HG02943 (cell line): ENCODE data around the gene AOPEP.
"Not testable (repeated sequence)": the region's sequence is repeated elsewhere in the genome, so short reads cannot be mapped to it uniquely, and the experiment has no call there.

Experiments
- ATAC-seq: cut with Tn5 transposase; IDR thresholded peaks from one replicate; pipeline ENCODE4 v1.9.1; 2021; ENCODE audit warnings: mild to moderate bottlenecking, low read depth, moderate library complexity; ENCODE audit not compliant: unreplicated experiment

AOPEP gene

DNA sequence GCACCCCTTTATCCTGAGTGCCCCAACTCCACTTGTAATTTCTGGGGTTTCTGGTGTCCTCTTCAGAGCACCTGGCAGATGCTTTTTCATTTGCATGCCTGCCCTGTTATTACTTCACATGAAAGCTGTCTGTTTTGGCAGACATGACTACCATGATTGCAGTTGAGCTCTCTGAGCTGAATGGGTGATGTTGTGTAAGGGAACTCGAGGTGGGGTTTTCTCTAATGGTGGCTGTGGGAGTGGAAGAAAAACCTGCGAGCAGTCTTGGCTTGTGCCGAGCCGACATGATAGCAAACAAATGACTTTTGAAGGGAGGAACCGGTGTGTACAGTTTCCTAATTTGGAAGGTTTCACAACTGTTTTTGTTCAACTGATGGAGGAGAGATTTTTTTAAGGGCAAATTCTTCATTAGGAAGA is 196.2 kb downstream of the AOPEP start:
- no peak for ATAC-seq

DNA sequence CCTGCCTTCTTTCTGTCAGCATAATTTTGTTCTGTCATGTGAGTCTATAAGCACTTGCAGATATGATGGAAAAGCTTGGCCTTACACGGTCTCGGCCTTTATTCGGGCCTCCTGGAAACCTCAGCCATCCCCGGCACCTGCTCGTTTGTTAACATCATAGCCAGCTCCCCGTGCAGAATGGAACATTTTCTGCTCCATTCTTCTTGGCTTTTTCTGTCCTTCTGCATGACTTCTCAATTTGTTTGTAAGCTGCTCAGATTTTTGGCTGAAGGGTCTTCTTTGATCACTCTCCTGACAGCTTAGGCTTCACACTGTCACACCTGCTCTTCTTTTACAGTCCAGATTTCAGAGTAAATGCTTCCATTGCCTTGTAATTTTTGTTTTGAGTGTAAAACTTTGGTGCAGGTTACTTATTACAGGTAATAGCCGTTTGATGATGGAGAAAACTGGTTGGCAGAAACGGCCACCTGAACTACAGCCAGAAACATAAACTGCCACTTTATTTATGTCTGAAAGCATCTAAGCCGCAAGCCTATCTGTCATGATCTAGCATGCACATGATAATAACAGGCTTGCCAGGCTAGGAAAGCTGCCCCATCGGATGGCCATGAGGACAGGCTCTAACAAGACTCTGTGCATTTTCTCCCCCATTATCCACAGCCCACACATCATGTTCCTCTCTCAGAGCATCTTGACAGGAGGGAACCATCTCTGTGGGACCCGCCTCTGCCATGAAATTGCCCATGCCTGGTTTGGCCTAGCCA is 197.0 kb downstream of the AOPEP start:
- ATAC-seq: no peak

DNA sequence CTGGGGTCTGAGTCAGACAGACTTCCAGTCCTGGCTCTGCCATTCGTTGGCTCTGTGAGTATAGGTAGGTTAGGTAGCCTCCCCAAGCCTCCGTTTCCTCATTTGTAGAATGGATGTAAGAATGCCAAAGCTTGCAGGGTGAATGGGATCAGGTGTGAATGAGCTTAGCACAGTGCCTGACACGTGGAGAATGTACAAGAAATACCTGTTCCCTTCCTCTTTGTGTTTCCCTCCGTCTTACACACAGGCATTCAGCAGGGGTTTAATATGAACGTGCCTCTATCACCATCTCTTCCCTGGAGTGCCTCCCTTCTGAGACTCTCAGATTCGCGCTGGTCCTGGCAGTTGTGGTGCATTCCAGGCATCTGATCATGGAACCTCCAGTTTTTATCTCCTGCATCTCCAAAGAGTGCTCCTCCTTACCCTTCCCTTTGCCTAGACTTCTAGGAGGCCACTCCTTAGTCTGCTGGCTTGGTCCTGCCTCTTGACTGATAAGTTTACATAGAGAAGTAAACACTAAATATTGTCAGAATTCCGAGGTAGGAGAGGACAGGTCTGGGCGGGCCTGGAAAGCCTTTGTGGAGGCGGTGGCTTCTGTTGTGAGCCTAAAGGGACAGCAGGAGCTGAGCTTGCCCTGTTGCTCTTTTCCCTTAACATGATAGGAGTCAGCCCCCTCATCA is 199.4 kb downstream of the AOPEP start:
- no peak for ATAC-seq

DNA sequence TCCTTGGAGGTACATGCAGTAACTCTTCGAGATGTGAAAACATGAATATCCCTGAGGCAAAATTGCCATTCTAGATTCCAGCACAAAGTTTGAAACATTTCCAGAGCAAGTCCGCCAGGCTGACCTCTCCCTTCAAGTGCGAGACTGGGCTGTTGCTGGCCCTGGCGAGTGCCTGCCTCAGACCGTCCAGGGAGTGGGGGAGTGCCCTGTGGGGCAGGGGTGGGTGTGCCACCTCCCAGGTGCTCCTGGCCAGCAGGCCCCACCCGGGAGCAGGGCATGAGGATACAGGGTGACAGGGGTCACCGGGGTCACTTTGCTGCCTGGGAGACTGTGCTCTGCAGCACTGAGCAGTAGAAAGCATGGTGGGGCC is 199.9 kb downstream of the AOPEP start:
- ATAC-seq: no peak

DNA sequence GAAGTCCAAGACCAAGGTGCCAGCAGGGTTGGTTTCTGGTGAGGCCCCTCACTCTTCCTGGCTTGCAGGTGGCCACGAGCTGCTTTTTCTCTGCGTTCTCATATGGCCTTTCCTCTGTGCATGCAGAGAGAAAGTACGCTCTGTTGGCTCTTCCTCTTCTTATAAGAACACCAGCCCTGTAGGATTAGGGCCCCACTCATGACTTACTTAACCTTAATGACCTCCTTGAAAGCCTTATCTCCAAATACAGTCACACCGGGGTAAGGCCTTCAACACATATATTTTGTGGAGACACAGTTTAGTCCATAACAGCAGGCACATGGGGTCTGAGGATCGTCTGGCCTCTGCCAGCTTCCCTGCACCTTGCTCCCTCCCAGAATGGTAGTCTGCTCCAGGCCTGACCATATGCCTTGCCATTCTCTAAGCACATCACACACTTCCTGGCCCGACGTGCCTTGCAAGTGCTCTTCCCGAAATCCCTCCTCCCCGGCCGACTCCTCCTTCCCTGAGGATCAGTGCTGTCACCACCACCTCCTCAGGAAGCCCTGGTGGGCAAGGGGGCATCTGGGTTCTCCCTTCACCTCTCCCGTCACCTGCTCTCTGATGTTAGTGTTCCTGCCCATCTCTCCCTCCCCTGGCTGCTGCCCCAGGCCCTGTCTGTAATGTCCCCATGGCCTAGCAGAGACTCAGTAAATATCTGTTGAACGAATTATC is 200.7 kb downstream of the AOPEP start:
- ATAC-seq: no peak

DNA sequence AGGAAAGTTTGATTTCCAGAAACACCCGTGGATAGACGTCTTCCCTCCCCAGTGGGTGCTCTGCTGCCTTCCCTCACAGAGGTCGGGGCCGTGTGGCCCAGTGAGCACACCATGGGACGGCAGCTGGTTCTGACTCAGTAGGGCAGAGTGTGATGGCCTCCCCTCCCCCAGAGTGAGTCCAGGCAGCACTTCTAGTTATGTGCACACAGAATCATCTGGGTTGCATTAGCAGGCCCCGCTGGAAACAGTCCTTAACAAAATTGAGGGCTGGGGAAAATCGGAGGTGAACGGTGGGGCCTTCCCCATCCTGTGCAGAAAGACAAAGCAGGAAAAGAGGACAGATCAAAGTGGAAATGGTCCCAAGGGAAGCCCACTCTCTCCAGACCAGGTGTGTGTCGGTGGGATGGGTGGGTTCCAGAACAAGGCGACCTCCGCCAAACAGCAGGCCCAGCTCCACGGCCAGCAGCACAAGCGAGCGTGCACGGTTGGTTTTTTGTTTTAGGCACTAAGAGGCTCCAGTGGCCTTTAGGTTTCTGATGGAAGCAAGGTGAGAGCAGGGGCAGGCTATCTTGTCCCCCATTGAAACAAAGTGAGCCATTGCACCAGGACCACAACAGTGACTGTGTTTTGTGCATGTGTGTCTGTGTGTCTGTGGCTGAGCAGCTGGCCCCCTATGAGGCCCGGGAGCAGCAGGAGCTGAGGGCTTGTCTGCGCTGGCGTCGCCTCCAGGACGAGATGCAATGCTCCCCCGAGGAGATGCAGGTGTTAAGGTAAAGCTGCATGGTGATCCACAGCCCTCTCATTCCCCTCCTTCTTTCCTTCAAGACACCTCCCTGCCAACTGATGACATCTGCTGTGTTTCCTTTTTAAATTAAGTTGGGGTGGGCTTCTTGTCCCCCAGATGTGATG is 201.5 kb downstream of the AOPEP start:
- ATAC-seq: no peak

DNA sequence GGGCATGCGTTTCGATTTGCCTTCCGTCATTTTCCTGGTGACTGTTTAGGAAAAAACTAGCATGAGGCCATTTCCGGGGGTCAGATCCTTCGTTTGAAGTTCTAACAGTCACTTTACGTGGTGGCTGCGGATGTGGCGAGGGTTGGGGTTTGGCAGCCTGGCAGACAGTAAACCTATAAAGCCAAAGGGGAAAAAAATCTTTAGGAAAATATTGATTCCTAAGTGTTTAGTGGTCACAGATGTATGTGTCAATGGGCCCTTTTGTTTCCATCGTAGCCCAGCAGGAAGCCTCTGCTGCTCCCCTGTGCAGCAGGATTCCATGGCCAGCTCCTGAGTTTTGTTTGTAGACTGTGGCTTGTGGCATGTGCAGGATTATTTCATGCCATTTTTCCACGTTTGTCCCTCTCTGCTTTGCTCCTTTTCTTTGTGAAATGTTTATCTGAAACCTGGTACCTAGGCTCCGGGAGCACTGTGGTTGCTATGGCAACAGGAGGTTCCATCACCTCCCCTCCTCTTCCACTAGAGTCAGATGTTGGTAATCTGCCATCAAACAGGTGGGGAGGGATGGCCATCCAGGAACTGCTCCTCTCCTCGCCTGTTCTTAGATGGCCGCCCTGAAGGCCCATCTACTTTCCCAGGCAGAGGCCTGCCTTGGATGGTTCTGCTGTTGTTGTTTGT is 202.3 kb downstream of the AOPEP start:
- no peak for ATAC-seq

DNA sequence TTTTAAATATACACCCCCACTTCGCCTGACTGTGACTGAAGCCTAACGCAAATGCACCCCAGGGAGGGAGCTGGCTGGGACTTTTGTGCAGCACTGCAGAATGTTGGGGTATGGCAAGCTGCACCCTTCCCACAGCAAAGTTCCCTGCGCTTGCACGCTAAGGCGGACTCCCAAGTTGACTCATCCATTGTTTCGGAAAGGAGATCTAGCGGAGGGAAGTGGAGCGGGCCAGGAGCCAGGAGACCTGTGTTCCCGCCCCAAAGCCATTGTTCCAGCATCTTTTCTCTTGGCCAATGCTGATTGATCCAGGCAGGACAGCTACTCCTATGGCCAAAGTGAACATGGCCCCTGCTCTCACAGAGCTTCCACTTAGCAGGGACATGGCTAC is 202.9 kb downstream of the AOPEP start:
- ATAC-seq: no peak

DNA sequence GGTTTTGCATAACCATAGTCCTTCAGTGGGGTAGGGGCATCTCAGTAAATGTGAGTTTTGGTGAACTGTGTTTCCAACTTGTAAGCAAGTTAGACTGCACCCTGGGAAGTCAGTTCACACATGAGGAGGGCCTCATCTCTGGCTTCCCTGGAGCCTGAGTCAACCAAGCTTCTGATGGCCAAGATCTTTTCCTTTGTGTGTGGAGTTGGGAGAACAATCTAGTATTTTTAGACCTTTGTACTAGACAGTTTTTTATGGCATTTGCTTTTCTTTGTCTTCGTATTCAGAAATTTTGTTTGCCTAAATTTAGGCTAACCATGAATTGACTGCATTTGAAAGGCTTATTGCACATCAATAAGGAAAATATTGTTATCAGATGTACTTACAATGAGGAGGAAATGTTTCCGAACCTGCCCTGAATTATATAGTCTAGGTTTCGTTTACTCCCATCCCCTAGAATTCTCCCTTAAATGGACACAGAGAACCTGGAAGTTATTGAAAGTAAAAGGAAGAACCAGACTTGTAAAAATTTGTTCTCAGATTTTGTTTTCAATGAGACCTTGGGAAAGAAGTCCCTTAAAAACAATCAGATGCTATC is 204.6 kb downstream of the AOPEP start:
- ATAC-seq: no peak

DNA sequence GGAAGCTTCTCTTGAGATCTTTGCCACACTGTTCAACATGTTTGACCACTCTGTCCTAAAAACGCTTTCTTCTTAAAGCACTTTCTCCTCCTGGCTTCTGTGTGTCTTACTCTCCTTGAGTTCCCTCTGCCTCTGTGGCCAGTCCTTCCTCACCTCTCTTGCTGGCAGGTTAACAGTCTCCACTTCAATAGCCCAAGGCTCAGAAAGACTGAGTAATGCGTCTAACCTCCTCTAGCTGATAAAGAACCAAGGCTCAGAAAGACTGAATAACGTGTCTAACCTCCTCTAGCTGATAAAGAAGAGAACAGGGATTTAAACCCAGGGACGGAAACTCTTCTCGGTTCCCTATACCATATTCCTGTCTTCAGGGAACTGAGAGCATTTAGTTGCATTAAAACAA is 205.2 kb downstream of the AOPEP start:
- no peak for ATAC-seq

DNA sequence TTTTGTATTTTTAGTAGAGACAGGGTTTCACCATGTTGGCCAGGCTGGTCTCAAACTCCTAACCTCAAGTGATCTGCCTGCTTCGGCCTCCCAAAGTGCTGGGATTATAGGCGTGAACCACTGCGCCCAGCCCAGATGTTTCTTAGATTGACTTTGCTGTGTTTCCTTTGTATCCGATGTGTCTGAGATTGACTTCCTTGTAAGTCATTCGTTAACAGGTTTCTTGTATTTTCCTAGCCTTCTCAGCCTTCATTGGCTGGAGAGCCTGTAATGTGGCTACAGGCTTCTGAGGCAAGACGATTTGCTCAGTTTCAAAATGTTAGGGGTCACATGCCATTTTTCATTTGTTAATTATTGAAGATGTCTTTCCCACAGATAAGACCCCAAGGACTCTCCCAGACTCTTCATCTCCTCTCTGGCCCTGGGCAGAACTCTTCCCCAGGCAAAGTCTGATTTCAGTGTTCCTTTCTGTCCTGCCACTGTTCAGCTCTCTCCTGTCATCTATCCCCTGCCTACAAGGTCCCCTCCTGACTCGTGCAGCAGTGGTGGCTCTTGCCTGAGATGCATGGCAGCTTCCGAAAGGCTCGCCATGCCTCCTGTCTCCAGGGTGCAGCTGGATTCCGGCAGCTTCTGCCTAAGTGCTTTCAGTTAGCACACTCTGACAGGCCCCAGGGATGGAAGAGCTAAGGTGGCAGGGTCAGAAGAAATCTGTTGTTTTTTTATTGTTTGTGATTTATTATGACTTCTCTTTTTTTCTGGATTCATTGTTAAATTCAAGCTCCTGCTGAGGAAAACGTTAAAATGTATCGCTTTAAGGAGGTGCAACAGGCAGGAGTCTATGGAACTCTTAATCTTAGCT is 206.4 kb downstream of the AOPEP start:
- ATAC-seq: no peak

DNA sequence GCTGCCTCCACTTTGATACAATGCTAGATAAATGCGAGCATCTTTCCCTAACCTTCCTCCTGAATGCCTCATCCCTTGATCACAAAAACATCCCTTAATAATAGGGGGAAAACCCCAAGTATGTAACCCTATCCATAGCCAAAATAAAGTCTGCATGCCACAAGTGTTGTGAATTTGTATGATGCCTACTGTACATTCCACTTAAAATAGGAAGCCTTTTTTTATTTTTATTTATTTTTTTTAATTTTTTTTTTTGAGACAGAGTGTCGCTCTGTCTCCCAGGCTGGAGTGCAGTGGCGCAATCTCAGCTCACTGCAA is 207.0 kb downstream of the AOPEP start:
- ATAC-seq: no peak

DNA sequence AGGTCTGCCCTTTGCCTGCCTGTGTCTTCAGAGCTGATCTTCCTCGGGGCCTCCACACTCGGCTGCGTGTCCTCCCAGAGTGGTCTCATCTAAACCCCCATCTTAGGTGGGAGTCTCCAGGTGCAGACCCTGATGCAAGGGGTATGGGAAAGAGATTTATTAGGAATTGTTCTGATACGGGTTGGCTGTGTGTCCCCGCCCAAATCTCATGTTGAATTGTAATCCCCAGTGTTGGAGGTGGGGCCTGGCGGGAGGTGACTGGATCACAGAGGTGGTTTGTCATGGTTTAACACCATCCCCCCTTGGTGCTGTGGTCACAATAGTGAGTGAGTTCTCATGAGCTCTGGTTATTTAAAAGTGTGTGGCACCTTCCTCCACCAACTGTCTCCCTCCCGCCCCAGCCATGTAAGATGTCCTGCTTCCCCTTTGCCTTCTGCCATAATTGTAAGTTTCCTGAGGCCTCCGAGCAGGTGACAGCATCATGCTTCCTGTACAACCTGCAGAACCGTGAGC is 208.4 kb downstream of the AOPEP start:
- ATAC-seq: no peak

DNA sequence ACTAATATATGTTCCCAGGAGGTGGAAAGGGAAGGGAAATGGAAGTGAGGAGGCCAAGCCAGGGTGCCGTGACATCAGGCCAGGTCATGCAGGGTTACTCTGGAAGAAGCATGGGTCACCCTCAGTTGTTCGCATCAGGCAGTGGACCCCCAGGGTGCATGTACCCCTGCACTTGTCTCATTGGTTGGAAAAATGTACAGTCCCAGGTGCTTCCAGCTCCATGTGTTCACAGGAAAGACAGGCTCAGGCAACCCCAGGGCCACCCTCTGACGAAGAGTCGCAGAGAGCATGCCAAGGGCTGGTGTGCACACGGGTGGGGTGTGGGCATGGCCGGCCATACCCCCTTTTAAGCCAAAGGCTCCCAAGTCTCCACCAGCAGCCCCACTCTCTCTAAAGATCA is 208.9 kb downstream of the AOPEP start:
- no peak for ATAC-seq

DNA sequence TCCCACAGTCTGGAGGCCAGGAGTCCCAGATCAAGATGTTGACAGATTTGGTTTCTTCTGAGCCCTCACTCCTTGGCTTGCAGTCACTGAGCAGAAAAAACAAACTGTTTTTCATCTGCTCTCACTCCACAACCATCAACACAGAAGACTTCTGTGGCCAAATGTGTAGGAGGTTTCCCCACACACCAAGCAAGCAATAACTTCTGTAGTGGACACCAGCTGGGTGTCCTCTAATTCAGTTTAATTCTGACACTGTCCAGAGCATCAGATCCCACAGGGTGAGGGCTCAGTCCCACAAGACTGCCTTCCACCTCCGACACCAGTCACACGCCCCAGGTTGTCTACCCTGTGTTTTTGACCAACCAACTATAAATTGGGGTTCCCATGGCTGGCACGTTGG is 209.9 kb downstream of the AOPEP start:
- ATAC-seq: no peak

DNA sequence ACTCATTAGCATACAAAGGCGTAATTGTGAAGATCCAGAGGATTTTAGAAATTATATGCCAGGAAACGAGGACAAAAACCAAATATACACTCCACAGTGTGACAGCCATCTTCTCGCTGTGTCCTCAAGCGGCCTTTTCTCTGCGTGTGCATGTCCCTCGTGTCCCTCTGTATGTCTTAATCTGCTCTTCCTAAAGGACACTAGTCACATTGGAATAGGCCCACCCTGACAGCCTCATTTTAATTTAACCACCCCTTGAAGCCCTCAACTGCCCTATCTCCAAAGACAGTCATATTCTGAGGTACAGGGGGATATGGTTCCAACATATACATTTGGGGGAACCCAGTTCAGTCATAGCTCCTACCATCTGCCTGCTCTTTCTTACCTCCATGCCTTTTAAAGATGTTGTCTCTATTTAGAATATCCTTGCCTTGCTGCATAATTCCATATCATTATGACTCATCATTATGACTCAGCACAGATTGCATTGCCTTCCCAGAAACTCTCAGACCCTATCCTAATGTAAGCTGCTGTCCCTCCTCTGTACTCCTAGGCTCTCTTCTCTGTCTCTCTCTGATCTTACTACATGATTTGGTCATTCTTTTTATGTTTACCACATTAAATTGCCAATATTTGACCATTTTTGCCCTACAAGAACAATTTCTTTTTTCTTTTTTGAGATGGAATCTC is 210.9 kb downstream of the AOPEP start:
- no peak for ATAC-seq

DNA sequence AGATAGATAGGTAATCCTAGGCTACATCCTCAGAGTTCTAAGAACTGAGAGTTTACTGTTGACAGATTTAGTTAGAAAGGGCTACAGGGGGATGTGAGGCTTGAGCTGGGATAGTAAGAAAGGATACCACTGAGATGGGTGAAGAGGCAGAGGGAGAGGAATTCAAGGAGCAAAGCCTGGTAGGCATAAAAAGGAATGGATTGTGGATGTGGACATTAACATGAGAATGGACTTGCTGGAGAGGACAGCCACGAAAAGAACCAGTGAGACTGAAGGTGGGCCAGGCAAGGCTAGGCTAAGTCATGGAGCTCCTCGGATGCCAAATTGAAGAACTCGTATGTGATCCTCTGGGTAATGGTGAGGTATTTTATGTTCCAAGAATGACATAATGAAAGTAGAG is 211.9 kb downstream of the AOPEP start:
- ATAC-seq: no peak

DNA sequence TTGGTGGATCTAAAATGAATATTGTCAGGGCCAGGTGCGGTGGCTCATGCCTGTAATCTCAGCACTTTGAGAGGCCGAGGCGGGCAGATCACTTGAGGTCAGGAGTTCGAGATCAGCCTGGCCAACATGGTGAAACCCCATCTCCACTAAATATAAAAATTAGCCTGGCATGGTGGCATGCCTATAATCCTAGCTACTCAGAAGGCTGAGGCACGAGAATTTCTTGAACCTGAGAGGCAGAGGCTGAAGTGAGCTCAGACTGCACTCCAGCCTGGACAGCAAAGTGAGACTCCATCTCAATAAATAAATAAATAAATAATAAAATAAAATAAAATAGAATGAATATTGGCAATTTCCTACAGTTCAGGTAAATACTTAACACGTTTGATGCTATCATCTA is 213.8 kb downstream of the AOPEP start:
- ATAC-seq: not testable (repeated sequence)
